ENCODE measurements around the gene GLIS2.

Gene GLIS2

DNA sequence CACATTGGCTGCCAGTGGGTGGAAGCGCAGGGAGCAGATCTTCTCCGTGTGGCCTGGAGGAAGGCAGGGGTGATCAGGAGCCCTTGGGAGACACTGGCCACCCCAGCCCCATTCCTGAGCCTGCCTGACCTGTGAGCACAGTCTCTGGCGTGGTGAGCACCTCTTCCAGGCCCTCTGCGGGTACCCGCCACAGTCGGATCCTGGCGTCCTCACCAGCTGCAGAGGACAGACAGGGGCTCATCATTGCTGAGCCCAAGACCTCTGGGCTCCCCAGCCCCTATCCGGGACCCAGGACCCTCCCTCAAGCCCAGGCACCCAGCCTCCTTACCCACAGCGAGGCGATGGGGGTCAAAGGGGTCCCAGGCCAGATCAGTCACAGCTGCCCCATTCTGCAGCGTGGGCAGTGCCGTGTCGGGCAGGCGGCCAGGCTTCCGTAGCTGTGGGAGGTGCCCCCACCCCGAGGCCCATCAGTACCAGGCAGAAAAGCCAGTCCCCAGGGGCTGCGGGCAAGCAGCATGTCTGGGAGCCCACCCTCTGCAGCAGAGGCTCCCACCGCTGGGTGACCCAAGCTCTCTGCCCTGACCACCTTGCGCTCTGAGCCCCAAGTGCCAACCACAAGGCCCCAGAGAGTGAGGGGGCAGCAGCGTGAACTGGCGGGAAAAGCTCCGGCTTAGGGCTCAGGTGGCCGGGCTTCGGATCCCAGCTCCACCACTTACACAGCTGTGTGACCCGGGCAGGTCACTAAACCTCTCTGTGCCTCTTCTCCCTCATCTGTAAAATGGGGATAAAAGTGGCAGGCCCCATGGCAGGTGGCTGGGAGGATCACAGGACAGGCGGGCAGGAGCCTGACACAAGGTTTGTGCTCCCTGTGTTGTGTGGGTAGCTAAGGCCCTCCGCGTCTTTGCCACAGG lies 45.4 kb downstream of the GLIS2 start:
- TF ChIP-seq, protein P1, sequence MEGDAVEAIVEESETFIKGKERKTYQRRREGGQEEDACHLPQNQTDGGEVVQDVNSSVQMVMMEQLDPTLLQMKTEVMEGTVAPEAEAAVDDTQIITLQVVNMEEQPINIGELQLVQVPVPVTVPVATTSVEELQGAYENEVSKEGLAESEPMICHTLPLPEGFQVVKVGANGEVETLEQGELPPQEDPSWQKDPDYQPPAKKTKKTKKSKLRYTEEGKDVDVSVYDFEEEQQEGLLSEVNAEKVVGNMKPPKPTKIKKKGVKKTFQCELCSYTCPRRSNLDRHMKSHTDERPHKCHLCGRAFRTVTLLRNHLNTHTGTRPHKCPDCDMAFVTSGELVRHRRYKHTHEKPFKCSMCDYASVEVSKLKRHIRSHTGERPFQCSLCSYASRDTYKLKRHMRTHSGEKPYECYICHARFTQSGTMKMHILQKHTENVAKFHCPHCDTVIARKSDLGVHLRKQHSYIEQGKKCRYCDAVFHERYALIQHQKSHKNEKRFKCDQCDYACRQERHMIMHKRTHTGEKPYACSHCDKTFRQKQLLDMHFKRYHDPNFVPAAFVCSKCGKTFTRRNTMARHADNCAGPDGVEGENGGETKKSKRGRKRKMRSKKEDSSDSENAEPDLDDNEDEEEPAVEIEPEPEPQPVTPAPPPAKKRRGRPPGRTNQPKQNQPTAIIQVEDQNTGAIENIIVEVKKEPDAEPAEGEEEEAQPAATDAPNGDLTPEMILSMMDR (IDR thresholded peaks at IDR 0.05; ENCODE audit: extremely low read depth, missing control alignments), result no peak
- no peak for DNase-seq (ENCODE audit: low spot score)

DNA sequence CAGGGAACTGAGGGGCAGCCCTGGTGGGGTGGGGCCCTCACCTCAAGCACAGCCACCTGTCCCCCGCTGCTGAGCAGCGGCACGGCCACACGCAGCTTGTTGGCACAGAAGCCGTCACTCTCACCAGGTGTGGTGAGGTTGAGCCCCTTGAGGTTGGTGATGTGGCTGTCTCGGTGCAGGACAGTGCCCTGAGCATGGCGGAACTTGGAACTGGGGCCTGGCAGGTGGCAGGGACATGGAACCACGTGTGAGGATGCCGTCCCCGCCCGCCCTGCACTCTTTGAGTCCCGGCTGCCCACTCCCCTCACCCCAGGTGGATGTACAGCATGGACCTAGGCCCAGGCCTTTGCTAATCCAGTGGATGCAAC lies 46.1 kb downstream of the GLIS2 start:
- TF ChIP-seq, protein P1 (IDR thresholded peaks at IDR 0.05; ENCODE audit: extremely low read depth, missing control alignments), result no peak

DNA sequence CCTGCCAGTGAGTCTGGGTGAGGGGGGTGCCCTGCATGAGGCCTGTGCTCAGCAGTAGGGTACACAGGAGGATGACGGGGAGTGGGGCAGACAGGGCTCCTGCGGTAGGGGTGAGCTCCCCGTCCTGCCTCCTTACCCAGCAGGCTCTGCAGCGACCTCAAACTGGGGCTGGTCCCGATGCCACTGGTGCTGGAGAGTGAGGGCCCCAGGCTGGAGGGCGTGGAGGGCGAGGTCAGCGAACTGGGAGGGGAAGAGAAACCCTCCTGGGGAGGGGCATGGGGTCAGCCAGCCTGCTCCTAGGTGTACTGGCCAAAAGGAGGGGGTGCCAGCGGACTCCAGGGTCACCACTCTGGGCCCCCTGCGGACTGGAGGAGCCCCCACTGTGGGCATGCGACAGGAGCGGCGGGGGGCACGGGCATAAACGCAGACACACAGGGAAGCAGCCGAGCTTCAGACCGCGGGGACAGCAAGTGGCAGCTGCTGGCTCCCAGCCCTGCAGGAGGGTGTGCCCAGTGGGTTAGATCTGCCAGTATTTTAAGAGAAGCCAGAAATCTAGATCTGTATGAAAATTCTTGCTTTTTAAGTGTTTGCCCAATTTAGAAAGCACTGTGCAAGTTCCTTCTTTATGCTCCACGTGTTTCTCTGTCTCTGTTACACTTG lies 46.7 kb downstream of the GLIS2 start:
- TF ChIP-seq, protein P1 (IDR thresholded peaks at IDR 0.05; ENCODE audit: extremely low read depth, missing control alignments), result no peak
- DNase-seq (ENCODE audit: low spot score), result no peak

More for the DNA sequence above, 46.1 kb downstream of the GLIS2 start:
- DNase-seq (ENCODE audit: low spot score), result no peak

DNA sequence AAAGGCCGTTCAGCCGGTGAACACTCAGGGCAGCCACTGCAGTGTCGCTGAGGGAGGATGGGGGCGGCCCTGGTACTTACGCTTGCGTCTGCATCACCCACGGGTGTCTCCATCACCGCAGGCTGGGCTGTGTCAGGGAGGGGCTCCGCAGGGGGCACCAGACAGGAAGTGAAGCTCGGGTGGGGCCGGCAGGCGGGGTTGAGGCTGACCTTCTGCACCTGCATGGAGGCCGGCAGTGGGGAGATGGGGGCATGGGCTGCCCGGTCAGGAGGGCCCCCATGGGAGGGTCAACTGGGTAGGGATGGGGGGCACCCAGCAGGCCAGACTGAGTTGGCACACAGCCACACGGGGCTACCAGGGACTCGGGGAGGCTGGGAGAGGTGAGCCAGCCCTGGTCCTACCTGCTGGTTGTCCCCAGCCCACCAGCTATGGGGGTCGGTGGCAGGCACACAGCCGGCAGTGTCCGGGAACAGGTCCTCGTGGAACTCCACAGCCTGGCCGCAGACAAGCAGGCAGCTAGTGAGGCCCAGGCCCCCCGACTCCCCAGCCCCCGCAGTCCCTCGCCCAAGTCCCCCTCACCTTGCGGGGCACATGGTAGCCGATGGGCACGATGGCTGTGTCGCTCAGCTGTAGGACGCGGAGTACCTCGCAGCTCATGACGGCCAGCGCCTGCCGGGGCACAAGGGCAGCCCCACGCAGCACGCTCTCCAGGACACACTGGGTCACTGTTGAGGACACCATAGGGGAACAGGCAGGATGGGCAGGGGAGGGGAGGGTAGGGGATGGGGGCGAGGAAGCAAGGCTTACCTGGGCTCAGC lies 48.5 kb downstream of the GLIS2 start:
- DNase-seq (ENCODE audit: low spot score), result no peak
- TF ChIP-seq, protein P1 (IDR thresholded peaks at IDR 0.05; ENCODE audit: extremely low read depth, missing control alignments), result no peak

DNA sequence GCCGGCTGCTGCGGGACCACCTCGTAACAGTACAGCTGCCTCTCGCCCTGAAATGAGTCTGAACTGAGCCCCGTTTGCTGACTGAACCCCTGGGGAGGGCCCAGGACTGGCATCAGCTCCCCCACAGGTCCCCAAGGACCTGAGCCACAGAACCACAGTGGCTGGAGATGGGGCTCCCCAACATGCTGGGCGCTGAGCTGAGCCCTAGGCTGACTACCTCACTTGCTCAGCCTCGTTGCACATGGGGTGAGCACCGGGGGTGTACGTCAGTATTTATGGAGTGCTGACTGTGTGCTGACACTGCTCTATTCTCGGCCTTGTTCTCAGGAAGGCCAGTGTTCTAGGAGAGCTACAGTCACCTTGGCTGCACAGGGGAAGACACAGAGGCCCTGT lies 49.1 kb downstream of the GLIS2 start:
- TF ChIP-seq, protein P1 (IDR thresholded peaks at IDR 0.05; ENCODE audit: extremely low read depth, missing control alignments), result no peak
- DNase-seq (ENCODE audit: low spot score), result no peak

DNA sequence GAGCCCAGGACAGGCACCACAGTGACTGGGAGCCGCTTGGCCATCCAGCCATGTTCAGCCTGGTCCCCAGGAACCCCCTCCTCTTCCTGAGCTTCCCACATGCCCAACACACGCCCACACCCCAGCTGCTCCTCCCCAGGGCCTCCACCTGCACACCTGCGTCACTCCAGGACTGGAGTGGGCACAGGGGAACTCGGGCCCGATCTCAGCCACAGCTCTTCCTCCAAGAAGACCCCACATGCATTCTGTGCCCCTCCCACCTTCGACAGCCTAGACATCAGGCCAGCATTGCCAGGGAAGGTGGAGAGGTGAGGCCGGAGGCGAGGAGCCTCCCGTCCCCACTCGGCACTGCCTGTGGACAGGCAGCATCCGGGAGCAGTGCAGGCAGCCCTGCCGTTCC lies 49.7 kb downstream of the GLIS2 start:
- TF ChIP-seq, protein P1 (IDR thresholded peaks at IDR 0.05; ENCODE audit: extremely low read depth, missing control alignments), result no peak
- DNase-seq (ENCODE audit: low spot score), result no peak
